GM12872 (cell line): ENCODE data around the gene KLF4.

Experiments
- CTCF ChIP-seq: IDR thresholded peaks from 3 replicates; pipeline ENCODE4 v1.5.1; 2011; ENCODE audit warnings: low read depth, mild to moderate bottlenecking, low read length, moderate library complexity; ENCODE audit not compliant: insufficient read depth

Gene KLF4

GRCh38 chr9:107455425-107456135 lies 34.0 kb downstream of the KLF4 start:
- TF ChIP-seq CTCF, result no peak

- no peak for TF ChIP-seq CTCF
Observed at GRCh38 chr9:107453479-107453878, 36.1 kb downstream of the KLF4 start.

- no peak for TF ChIP-seq CTCF
Observed at GRCh38 chr9:107447834-107448233, 41.7 kb downstream of the KLF4 start.

GRCh38 chr9:107447081-107447480 lies 42.5 kb downstream of the KLF4 start:
- no peak for TF ChIP-seq CTCF

- TF ChIP-seq CTCF, result no peak
Observed at GRCh38 chr9:107446491-107446890, 43.1 kb downstream of the KLF4 start.

GRCh38 chr9:107443786-107444185 lies 45.8 kb downstream of the KLF4 start:
- no peak for TF ChIP-seq CTCF

GRCh38 chr9:107439991-107440456 lies 49.5 kb downstream of the KLF4 start:
- TF ChIP-seq CTCF, result no peak
